DND-41 (cell line): ENCODE data around the gene INPP5J.

Experiments
- ATAC-seq: fragments of 200-7000 bp; cut with Tn5 transposase; 3 replicates; pipeline ENCODE4 v1.9.1; 2021; ENCODE audit warnings: low read depth; ENCODE audit not compliant: insufficient read depth
- DNase-seq: peaks from one replicate; pipeline ENCODE4 v3.0.0-alpha.2; 2020
- H2AFZ ChIP-seq: 2 replicates; pipeline ENCODE4 v1.6.0; 2012; ENCODE audit warnings: low read depth, low read length
- H3K27ac ChIP-seq: 2 replicates; pipeline ENCODE4 v1.5.1; 2012; ENCODE audit warnings: low read length, inconsistent platforms
- H3K27me3 ChIP-seq: fragments of 200-600 bp; sonication (generic); 2 replicates; pipeline ENCODE4 v1.6.0; 2012; ENCODE audit warnings: low read length, mild to moderate bottlenecking, inconsistent platforms; ENCODE audit not compliant: insufficient read depth, poor library complexity
- H3K36me3 ChIP-seq: 2 replicates; pipeline ENCODE4 v1.5.1; 2012; ENCODE audit warnings: low read length, inconsistent platforms; ENCODE audit not compliant: insufficient read depth
- H3K4me1 ChIP-seq: 2 replicates; pipeline ENCODE4 v1.5.1; 2012; ENCODE audit warnings: mild to moderate bottlenecking, low read length; ENCODE audit not compliant: insufficient read depth
- H3K4me2 ChIP-seq: 2 replicates; pipeline ENCODE4 v1.6.0; 2012; ENCODE audit warnings: mild to moderate bottlenecking, moderate library complexity, low read length, inconsistent platforms; ENCODE audit not compliant: insufficient read depth
- H3K4me3 ChIP-seq, 2 experiments: fragments of 200-600 bp in 1 of 2; shearing (Covaris generic) in 1 of 2; 2 replicates each; pipeline ENCODE4 v1.5.1; 2012 to 2016; ENCODE audit warnings: inconsistent platforms in 2 of 2, low read length in 2 of 2, mild to moderate bottlenecking in 2 of 2, low read depth in 1 of 2, moderate library complexity in 1 of 2
- H3K79me2 ChIP-seq: 2 replicates; pipeline ENCODE4 v1.6.0; 2012; ENCODE audit warnings: low read length, inconsistent platforms; ENCODE audit not compliant: insufficient read depth
- H3K9ac ChIP-seq: 2 replicates; pipeline ENCODE4 v1.6.0; 2012; ENCODE audit warnings: low read depth, mild to moderate bottlenecking, inconsistent platforms, low read length, moderate library complexity
- H3K9me3 ChIP-seq: 2 replicates; pipeline ENCODE4 v1.5.1; 2012; ENCODE audit warnings: low read length, moderate library complexity, mild to moderate bottlenecking, inconsistent platforms; ENCODE audit not compliant: insufficient read depth, severe bottlenecking
- H4K20me1 ChIP-seq: 2 replicates; pipeline ENCODE4 v1.6.0; 2012; ENCODE audit warnings: low read length; ENCODE audit not compliant: insufficient read depth
- CTCF ChIP-seq: IDR thresholded peaks from 2 replicates; pipeline ENCODE4 v1.5.1; 2012; ENCODE audit warnings: borderline replicate concordance, low read length, moderate library complexity, mild to moderate bottlenecking; ENCODE audit not compliant: poor library complexity, severe bottlenecking; ENCODE audit errors: extremely low read depth
- EZH2 ChIP-seq: IDR thresholded peaks from 3 replicates; pipeline ENCODE4 v1.6.1; 2012; ENCODE audit warnings: borderline replicate concordance, low read depth, mild to moderate bottlenecking, moderate library complexity, low read length, inconsistent platforms; ENCODE audit not compliant: severe bottlenecking

The INPP5J gene

GRCh38 chr22:31135706-31136105, 12.9 kb downstream of the INPP5J start:
- TF ChIP-seq CTCF, result no peak
- TF ChIP-seq EZH2, result no peak
- Histone ChIP-seq H3K79me2 (no peaks in the 10 kb centered on the region), H3K4me3 (no peak overlapping the region), H4K20me1 (no peaks in the 10 kb centered on the region), H3K27me3 (no peaks in the 10 kb centered on the region), H3K4me2 (no peak overlapping the region), H3K27ac (no peak overlapping the region), H3K9ac (no peak overlapping the region), H2AFZ (no peak overlapping the region), H3K9me3 (no peaks in the 10 kb centered on the region), H3K36me3 (no peaks in the 10 kb centered on the region), H3K4me1 (no peaks in the 10 kb centered on the region)
- ATAC-seq (no peak), DNase-seq (no peak)

- DNase-seq, result no peak
- Histone ChIP-seq H3K9ac (no peak overlapping the region), H3K9me3 (no peaks in the 10 kb centered on the region), H3K27ac (no peak overlapping the region), H3K79me2 (no peaks in the 10 kb centered on the region), H2AFZ (no peak overlapping the region), H3K27me3 (no peaks in the 10 kb centered on the region), H3K4me1 (no peaks in the 10 kb centered on the region), H4K20me1 (no peaks in the 10 kb centered on the region), H3K4me2 (no peak overlapping the region), H3K4me3 (no peak overlapping the region), H3K36me3 (no peaks in the 10 kb centered on the region)
- no peak for TF ChIP-seq EZH2
- no peak for TF ChIP-seq CTCF
- ATAC-seq, result no peak
Observed at GRCh38 chr22:31136155-31136554, 13.4 kb downstream of the INPP5J start.

- Histone ChIP-seq H2AFZ (no peak overlapping the region), H3K9me3 (no peaks in the 10 kb centered on the region), H3K36me3 (no peaks in the 10 kb centered on the region), H3K4me2 (no peak overlapping the region), H3K79me2 (no peaks in the 10 kb centered on the region), H3K4me3 (no peak overlapping the region), H3K9ac (no peak overlapping the region), H4K20me1 (no peaks in the 10 kb centered on the region), H3K4me1 (no peaks in the 10 kb centered on the region), H3K27me3 (no peaks in the 10 kb centered on the region), H3K27ac (no peak overlapping the region)
- ATAC-seq (no peak), DNase-seq (no peak)
- no peak for TF ChIP-seq EZH2
- TF ChIP-seq CTCF, result no peak
Observed at GRCh38 chr22:31136711-31137110, 13.9 kb downstream of the INPP5J start.

- Histone ChIP-seq H3K27me3 (no peaks in the 10 kb centered on the region), H3K9me3 (no peaks in the 10 kb centered on the region), H3K27ac (no peak overlapping the region), H3K9ac (no peak overlapping the region), H4K20me1 (no peaks in the 10 kb centered on the region), H2AFZ (no peak overlapping the region), H3K79me2 (no peaks in the 10 kb centered on the region), H3K4me2 (no peak overlapping the region), H3K4me3 (no peak overlapping the region), H3K36me3 (no peaks in the 10 kb centered on the region), H3K4me1 (no peaks in the 10 kb centered on the region)
- ATAC-seq, result no peak
- TF ChIP-seq CTCF (no peak), EZH2 (no peak)
- DNase-seq, result no peak
Observed at GRCh38 chr22:31137721-31138120, 15.0 kb downstream of the INPP5J start.
